Brain microvascular endothelial cell (primary cell): ENCODE results near the gene CTR9.

Experiments
- DNase-seq: peaks from one replicate; pipeline ENCODE4 v3.0.0-alpha.2; 2020
- H3K27ac ChIP-seq: fragments of 250-450 bp; sonication (Bioruptor Pico); 2 replicates; pipeline ENCODE4 v1.5.1; 2020; ENCODE audit warnings: mild to moderate bottlenecking, moderate library complexity
- H3K27me3 ChIP-seq: fragments of 250-450 bp; sonication (Bioruptor Pico); replicated peaks from 2 replicates; pipeline ENCODE4 v1.5.1; 2020; ENCODE audit warnings: mild to moderate bottlenecking
- H3K36me3 ChIP-seq: fragments of 250-450 bp; sonication (Bioruptor Pico); replicated peaks from 2 replicates; pipeline ENCODE4 v1.5.1; 2020; ENCODE audit warnings: mild to moderate bottlenecking
- H3K4me3 ChIP-seq: 2 replicates; pipeline ENCODE4 v1.5.1; 2011; ENCODE audit warnings: low read depth, mild to moderate bottlenecking, control low read depth, low read length, moderate library complexity
- CTCF ChIP-seq: IDR thresholded peaks from 2 replicates; pipeline ENCODE4 v1.5.1; 2011; ENCODE audit warnings: low read depth, mild to moderate bottlenecking, moderate library complexity, low read length, control low read depth, inconsistent platforms; ENCODE audit errors: missing control alignments
- in situ Hi-C: cut with HindIII; loops from 2 replicates; pipeline ENCODE4 v1.10.0; 2017; ENCODE audit warnings: low sequenced_read_pairs, low pct_ligation_motif_present

CTR9 gene

GRCh38 chr11:10786451-10786850, 35.4 kb downstream of the CTR9 start:
- TF ChIP-seq CTCF = no peak
- in situ Hi-C loops = no loop called here
- Histone ChIP-seq H3K27me3 (no peaks in the 10 kb centered on the region), H3K27ac (no peak overlapping the region), H3K36me3 (no peaks in the 10 kb centered on the region), H3K4me3 (no peak overlapping the region)
- DNase-seq = no peak

- in situ Hi-C loops = no loop called here
- no peak overlapping the region for H3K27ac ChIP-seq
- H3K36me3 ChIP-seq = peaks cover 22% of the 10 kb centered on the region
- no peak overlapping the region for H3K4me3 ChIP-seq
- peak; percentile 98 for TF ChIP-seq CTCF
- no peaks in the 10 kb centered on the region for H3K27me3 ChIP-seq
- DNase-seq = peak; percentile 65
Observed at GRCh38 chr11:10792385-10793068, 41.5 kb downstream of the CTR9 start.

GRCh38 chr11:10793470-10794255, 42.6 kb downstream of the CTR9 start:
- no peak for DNase-seq
- no peak overlapping the region for H3K4me3 ChIP-seq
- in situ Hi-C loops = no loop called here

GRCh38 chr11:10796191-10796590, 45.1 kb downstream of the CTR9 start:
- in situ Hi-C loops = no loop called here
- H3K4me3 ChIP-seq = no peak overlapping the region
- peaks cover 58% of the 10 kb centered on the region for H3K36me3 ChIP-seq
- no peak for DNase-seq
- H3K27me3 ChIP-seq = no peaks in the 10 kb centered on the region
- TF ChIP-seq CTCF = no peak
- no peak overlapping the region for H3K27ac ChIP-seq

More at GRCh38 chr11:10793470-10794255, 42.6 kb downstream of the CTR9 start:
- peaks cover 33% of the 10 kb centered on the region for H3K36me3 ChIP-seq
- TF ChIP-seq CTCF = no peak
- no peaks in the 10 kb centered on the region for H3K27me3 ChIP-seq
- no peak overlapping the region for H3K27ac ChIP-seq

GRCh38 chr11:10797001-10797400, 46.0 kb downstream of the CTR9 start:
- in situ Hi-C loops = no loop called here
- no peak for DNase-seq
- no peak overlapping the region for H3K27ac ChIP-seq
- H3K36me3 ChIP-seq = peaks cover 65% of the 10 kb centered on the region
- no peak overlapping the region for H3K4me3 ChIP-seq
- no peaks in the 10 kb centered on the region for H3K27me3 ChIP-seq
- TF ChIP-seq CTCF = no peak
